Activated CD4-positive, alpha-beta T cell treated with anti-CD3 and anti-CD28 coated beads, Interleukin-2, amount 50 U/mL, for 16 hours (primary cell): ENCODE results near the gene CTIF.
A peak's percentile ranks its signal among the peaks of the same experiment; 100 is the strongest.

Source experiments
- DNase-seq: peaks from one replicate; pipeline ENCODE4 v3.0.0-alpha.2; 2020

The CTIF gene

GRCh38 chr18:48811977-48812451 is 273.2 kb downstream of the CTIF start:
- peak; percentile 74 for DNase-seq

- no peak for DNase-seq
Measured at GRCh38 chr18:48813321-48813720, 274.5 kb downstream of the CTIF start.

GRCh38 chr18:48813833-48814489 is 275.1 kb downstream of the CTIF start:
- peak; percentile 21 for DNase-seq

GRCh38 chr18:48814490-48815178 is 275.8 kb downstream of the CTIF start:
- DNase-seq: peak; percentile 18

- no peak for DNase-seq
Measured at GRCh38 chr18:48815179-48815515, 276.3 kb downstream of the CTIF start.

GRCh38 chr18:48815581-48816324 is 276.9 kb downstream of the CTIF start:
- peak; percentile 21 for DNase-seq

GRCh38 chr18:48816554-48816953 is 277.7 kb downstream of the CTIF start:
- DNase-seq: no peak

- no peak for DNase-seq
Measured at GRCh38 chr18:48817021-48817461, 278.2 kb downstream of the CTIF start.

- no peak for DNase-seq
Measured at GRCh38 chr18:48818329-48819254, 279.8 kb downstream of the CTIF start.

GRCh38 chr18:48819276-48819675 is 280.4 kb downstream of the CTIF start:
- no peak for DNase-seq

GRCh38 chr18:48819781-48820482 is 281.1 kb downstream of the CTIF start:
- DNase-seq: no peak

GRCh38 chr18:48820483-48821250 is 281.8 kb downstream of the CTIF start:
- peak; percentile 83 for DNase-seq

GRCh38 chr18:48821251-48821590 is 282.4 kb downstream of the CTIF start:
- no peak for DNase-seq

GRCh38 chr18:48821845-48822244 is 283.0 kb downstream of the CTIF start:
- no peak for DNase-seq

GRCh38 chr18:48824231-48824970 is 285.6 kb downstream of the CTIF start:
- DNase-seq: no peak

- DNase-seq: no peak
Measured at GRCh38 chr18:48825101-48825745, 286.4 kb downstream of the CTIF start.

- DNase-seq: no peak
Measured at GRCh38 chr18:48826271-48826670, 287.4 kb downstream of the CTIF start.

GRCh38 chr18:48826806-48827205 is 288.0 kb downstream of the CTIF start:
- DNase-seq: no peak

GRCh38 chr18:48827291-48828193 is 288.7 kb downstream of the CTIF start:
- no peak for DNase-seq
